ENCODE data around the gene CCDC12.

CCDC12 gene

DNA sequence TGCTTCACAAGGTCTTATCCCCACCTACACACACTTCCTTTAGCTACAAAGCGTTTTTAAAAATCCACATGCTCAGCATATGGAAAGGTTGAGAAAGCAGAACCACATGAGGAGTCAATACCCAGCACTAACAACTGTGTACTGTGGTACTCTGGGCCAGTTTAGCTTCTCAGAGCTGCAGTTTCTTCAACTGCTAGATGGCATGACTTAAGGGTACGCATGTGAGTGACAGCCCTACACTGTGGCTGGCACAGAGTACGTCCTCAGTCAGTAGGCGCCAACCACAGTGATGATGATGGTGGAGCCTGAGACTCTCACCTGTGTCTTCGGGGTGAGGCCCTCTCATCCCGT is 17.4 kb downstream of the CCDC12 start:
- H3K36me3 ChIP-seq (ENCODE audit: control insufficient read depth in 1 of 2, insufficient read depth in 2 of 2, low read length in 2 of 2), result no peaks in the 10 kb centered on the region
- H3K27ac ChIP-seq (ENCODE audit: low read length), result peak overlapping the region; percentile 47
- H3K4me1 ChIP-seq (ENCODE audit: control insufficient read depth in 1 of 2, insufficient read depth in 2 of 2, low read length in 2 of 2), result peaks cover 39 to 55% of the 10 kb centered on the region in 2 donors
- H3K4me3 ChIP-seq (ENCODE audit: low read depth in 1 of 2, low read length in 2 of 2), result no peak overlapping the region
- H3K27me3 ChIP-seq (ENCODE audit: low read depth, low read length), result no peaks in the 10 kb centered on the region
- H3K9me3 ChIP-seq (ENCODE audit: control insufficient read depth in 1 of 2, low read length in 2 of 2), result no peaks in the 10 kb centered on the region

DNA sequence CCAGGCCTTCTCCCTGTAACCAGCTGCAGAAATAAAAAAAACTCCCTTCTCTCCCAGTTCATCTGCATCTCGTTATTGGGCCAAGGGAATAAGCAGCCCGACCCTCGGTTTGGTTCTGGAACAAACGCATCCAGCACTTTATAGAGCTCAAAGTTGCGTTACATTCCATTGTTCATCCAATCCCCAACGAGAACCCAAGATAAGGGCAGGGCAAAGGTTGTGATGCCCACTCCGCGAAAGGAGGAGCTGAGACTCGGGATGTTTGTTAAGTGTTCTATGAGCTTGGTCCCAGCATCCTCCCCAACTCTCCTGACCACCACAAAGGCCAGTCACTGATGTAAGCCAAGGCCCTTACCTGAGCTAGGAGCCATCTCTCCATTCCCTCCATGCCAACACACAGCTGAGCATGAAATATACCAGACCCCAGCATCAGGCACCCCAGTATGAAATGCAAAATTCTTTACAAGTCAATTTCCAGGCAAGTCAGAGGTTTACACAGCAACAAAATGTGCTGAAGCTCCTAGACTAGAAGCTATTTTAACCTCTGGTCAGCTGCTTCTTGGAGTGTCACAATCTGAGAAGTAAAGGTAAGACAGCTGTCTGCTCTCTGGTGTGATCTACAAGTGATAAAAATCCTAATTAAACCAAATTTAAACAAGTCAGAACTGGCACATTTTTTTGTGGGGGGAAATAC is 17.9 kb downstream of the CCDC12 start:
- H3K36me3 ChIP-seq (ENCODE audit: control insufficient read depth in 1 of 2, insufficient read depth in 2 of 2, low read length in 2 of 2), result no peaks in the 10 kb centered on the region
- H3K4me3 ChIP-seq (ENCODE audit: low read depth in 1 of 2, low read length in 2 of 2), result no peak overlapping the region
- no peaks in the 10 kb centered on the region for H3K27me3 ChIP-seq (ENCODE audit: low read depth, low read length)
- no peaks in the 10 kb centered on the region for H3K9me3 ChIP-seq (ENCODE audit: control insufficient read depth in 1 of 2, low read length in 2 of 2)
- H3K4me1 ChIP-seq (ENCODE audit: control insufficient read depth in 1 of 2, insufficient read depth in 2 of 2, low read length in 2 of 2), result peaks cover 39 to 55% of the 10 kb centered on the region in 2 donors
- H3K27ac ChIP-seq (ENCODE audit: low read length), result peak overlapping the region; percentile 47

DNA sequence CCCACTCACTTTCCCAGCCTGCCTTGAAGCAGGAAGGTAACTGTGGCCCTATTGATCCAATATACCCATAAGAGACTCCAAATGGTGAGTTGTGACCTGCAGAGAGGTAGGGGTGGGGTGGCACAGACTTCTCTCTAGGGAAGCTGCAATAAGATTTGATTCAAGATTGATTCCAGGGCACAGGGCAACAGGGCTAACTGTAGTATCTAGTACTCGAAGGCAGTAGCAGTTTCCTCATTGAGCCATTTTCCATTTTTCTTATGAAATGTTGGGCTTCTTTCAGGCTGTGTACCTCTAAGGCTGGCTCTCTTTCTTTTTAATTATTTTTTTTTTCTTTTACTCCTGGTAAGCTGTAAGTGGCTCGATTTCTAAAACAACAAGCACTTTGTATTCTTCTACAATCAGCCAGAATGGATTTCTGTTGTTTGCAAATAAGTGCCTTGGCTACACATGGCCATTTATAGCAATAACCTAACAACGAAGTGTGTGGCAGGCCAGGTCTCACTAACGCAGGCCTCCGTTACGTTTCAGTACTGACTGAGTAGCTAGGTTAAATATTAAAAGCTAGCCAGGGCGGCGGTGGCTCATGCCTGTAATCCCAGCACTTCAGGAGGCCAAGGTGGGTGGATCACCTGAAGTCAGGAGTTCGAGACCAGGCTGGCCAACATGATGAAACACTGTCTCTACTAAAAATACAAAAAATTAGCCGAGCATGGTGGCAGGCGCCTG is 19.3 kb downstream of the CCDC12 start:
- Histone ChIP-seq H3K27ac (ENCODE audit: low read length) (no peak overlapping the region), H3K9me3 (ENCODE audit: control insufficient read depth in 1 of 2, low read length in 2 of 2) (no peaks in the 10 kb centered on the region), H3K36me3 (ENCODE audit: control insufficient read depth in 1 of 2, insufficient read depth in 2 of 2, low read length in 2 of 2) (no peaks in the 10 kb centered on the region), H3K4me1 (ENCODE audit: control insufficient read depth in 1 of 2, insufficient read depth in 2 of 2, low read length in 2 of 2) (peaks cover 39 to 67% of the 10 kb centered on the region in 2 donors), H3K4me3 (ENCODE audit: low read depth in 1 of 2, low read length in 2 of 2) (no peak overlapping the region), H3K27me3 (ENCODE audit: low read depth, low read length) (no peaks in the 10 kb centered on the region)

DNA sequence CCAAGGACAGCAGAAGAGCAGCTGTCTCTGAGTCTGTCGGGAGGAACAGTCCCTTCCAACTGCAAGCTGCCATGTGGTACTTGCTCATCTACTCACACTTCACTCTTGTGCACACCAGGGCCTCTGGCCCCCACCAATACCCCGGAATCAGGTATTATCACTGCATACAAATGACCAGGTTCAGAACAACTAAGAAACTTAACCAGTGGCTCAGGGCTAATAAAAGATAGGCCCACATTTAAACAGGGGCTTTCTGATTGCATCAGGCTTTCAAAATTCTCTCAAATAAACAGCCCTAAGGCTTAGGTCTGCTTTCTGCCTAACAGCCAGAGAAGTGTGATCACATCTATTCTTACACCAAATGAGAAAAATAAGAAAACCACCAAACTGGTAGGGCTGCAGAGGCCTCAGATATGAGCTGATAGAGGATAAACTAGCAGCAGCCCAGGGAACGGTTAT is 20.7 kb downstream of the CCDC12 start:
- no peaks in the 10 kb centered on the region for H3K27me3 ChIP-seq (ENCODE audit: low read depth, low read length)
- H3K4me3 ChIP-seq (ENCODE audit: low read depth in 1 of 2, low read length in 2 of 2), result no peak overlapping the region
- H3K9me3 ChIP-seq (ENCODE audit: control insufficient read depth in 1 of 2, low read length in 2 of 2), result no peaks in the 10 kb centered on the region
- H3K27ac ChIP-seq (ENCODE audit: low read length), result no peak overlapping the region
- H3K4me1 ChIP-seq (ENCODE audit: control insufficient read depth in 1 of 2, insufficient read depth in 2 of 2, low read length in 2 of 2), result peaks cover 30 to 60% of the 10 kb centered on the region in 2 donors
- no peaks in the 10 kb centered on the region for H3K36me3 ChIP-seq (ENCODE audit: control insufficient read depth in 1 of 2, insufficient read depth in 2 of 2, low read length in 2 of 2)

DNA sequence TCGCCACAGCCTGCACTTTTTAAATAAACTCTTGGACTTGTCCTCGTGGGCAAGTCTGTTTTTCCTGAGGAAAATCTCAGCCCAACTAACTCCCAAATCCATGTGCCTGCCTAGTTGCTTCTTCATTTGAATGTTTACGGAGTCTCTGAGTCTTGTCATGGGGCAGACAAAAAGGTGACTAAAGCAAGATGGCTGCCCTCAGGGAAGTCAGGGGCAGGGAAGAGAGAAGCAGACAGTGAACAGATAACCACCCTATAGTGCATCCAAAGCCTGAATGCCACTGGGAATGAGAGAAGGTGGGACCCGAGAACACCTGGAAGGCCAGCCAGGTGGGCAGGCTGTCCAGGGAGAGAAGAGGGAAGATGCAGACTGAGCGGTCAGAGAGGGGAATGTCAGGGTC is 21.4 kb downstream of the CCDC12 start:
- no peaks in the 10 kb centered on the region for H3K9me3 ChIP-seq (ENCODE audit: control insufficient read depth in 1 of 2, low read length in 2 of 2)
- no peak overlapping the region for H3K4me3 ChIP-seq (ENCODE audit: low read depth in 1 of 2, low read length in 2 of 2)
- H3K36me3 ChIP-seq (ENCODE audit: control insufficient read depth in 1 of 2, insufficient read depth in 2 of 2, low read length in 2 of 2), result no peaks in the 10 kb centered on the region
- peaks cover 25 to 56% of the 10 kb centered on the region in 2 donors for H3K4me1 ChIP-seq (ENCODE audit: control insufficient read depth in 1 of 2, insufficient read depth in 2 of 2, low read length in 2 of 2)
- no peak overlapping the region for H3K27ac ChIP-seq (ENCODE audit: low read length)
- no peaks in the 10 kb centered on the region for H3K27me3 ChIP-seq (ENCODE audit: low read depth, low read length)

DNA sequence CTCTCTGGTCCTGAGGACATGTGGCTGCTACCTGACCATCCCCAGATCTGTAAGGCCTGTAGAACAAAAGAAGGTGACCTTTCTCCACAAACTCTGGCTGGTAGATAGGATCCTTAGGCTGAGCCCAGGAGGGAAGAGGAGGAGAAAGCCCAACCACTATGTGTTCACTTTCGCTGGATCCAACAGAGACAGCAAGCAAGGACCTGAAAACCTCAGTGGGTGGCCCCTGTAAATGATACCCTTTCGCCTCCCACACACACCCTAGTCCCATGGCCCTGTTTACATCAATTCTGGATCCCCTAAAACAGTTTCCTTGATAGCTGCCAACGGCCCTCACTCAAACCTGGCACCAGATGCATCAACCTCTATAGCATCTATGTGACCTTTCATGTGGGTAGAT is 22.4 kb downstream of the CCDC12 start:
- H3K36me3 ChIP-seq (ENCODE audit: control insufficient read depth in 1 of 2, insufficient read depth in 2 of 2, low read length in 2 of 2), result no peaks in the 10 kb centered on the region
- H3K9me3 ChIP-seq (ENCODE audit: control insufficient read depth in 1 of 2, low read length in 2 of 2), result no peaks in the 10 kb centered on the region
- peaks cover 19 to 55% of the 10 kb centered on the region in 2 donors for H3K4me1 ChIP-seq (ENCODE audit: control insufficient read depth in 1 of 2, insufficient read depth in 2 of 2, low read length in 2 of 2)
- H3K27ac ChIP-seq (ENCODE audit: low read length), result no peak overlapping the region
- no peaks in the 10 kb centered on the region for H3K27me3 ChIP-seq (ENCODE audit: low read depth, low read length)
- H3K4me3 ChIP-seq (ENCODE audit: low read depth in 1 of 2, low read length in 2 of 2), result no peak overlapping the region

DNA sequence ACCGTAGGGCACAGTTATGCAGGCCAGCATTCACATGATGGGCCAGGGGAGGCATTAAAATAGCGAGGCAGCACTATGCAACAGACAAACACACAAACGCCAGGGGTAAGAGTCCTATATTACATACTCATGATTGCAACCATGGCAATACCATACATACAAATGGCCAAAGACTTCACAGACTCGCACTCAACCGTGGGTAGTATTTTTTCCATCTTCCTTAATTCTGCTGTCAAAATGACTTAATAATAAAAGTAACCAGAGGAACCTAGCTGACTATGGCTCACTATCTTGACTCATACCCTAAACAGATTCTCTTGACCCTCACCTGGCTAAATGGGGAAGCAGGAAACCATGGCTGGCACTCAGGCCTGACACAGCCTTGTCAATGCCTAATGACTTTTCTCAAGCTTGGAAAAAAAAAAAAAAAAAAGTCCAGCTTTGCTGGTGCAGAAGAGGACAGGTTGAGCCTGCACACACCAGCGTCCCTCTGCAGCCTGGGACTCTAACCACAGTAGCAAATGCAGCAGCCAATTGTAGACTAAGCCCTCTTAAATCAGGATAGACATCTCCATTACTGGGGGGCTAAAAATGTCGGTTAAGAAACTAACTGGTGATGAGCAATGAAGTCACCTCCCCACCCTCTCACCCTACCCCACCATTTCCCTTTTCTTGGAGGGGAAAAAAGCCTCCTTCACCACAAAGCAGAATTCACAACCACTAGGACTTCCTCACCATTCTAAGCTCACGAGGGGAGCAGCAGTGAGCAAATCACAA is 23.1 kb downstream of the CCDC12 start:
- Histone ChIP-seq H3K36me3 (ENCODE audit: control insufficient read depth in 1 of 2, insufficient read depth in 2 of 2, low read length in 2 of 2) (no peaks in the 10 kb centered on the region), H3K4me1 (ENCODE audit: control insufficient read depth in 1 of 2, insufficient read depth in 2 of 2, low read length in 2 of 2) (peaks cover 19 to 55% of the 10 kb centered on the region in 2 donors), H3K27ac (ENCODE audit: low read length) (no peak overlapping the region), H3K4me3 (ENCODE audit: low read depth in 1 of 2, low read length in 2 of 2) (no peak overlapping the region), H3K9me3 (ENCODE audit: control insufficient read depth in 1 of 2, low read length in 2 of 2) (no peaks in the 10 kb centered on the region), H3K27me3 (ENCODE audit: low read depth, low read length) (no peaks in the 10 kb centered on the region)

DNA sequence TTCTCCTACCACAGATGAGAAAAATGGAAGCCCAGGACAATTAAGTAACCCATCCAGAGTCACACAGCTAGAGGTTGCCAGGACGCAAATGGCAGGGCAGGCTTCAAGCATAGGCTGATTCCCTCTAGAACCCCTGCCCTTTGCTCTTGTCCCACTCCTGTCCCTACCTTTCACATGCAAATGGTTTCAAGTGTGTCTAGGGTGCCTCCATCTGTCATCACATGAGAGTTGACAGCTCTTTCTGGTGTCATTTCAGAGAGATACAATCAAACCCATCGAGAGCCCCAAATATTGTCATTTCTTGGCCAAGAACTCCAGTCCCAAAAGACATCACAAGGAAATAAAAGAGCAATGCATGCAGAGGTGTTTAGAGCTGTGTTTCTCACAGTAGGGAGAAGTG is 23.7 kb downstream of the CCDC12 start:
- no peak overlapping the region for H3K27ac ChIP-seq (ENCODE audit: low read length)

DNA sequence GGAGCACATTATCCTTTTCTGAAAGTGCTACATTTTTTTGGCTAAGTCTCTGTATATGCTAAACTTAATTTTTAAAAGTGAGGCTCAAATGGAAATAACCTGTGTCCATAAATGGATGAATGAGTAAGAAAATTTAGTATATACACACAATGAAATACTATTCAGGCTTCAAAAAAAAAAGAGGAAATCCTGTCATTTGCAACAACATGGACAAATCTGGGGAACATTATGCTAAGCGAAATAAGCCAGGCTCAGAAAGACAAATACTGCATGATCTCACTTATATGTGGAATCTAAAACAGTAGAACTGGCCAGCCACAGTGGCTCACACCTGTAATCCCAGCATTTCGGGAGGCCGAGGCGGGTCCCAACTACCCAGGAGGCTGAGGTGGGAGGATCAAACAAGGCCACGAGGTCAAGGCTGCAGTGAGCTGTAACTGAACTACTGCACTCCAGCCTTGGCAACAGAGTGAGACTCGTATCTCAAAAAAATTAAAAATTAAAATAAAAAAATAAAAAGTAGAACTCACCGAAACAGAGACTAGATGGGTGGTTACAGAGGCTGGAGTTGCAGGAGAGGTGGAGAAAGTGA is 25.8 kb downstream of the CCDC12 start:
- Histone ChIP-seq H3K27me3 (ENCODE audit: low read depth, low read length) (no peaks in the 10 kb centered on the region), H3K4me3 (ENCODE audit: low read depth in 1 of 2, low read length in 2 of 2) (no peak overlapping the region), H3K27ac (ENCODE audit: low read length) (no peak overlapping the region), H3K36me3 (ENCODE audit: control insufficient read depth in 1 of 2, insufficient read depth in 2 of 2, low read length in 2 of 2) (peaks cover 4 to 5% of the 10 kb centered on the region in 2 donors), H3K4me1 (ENCODE audit: control insufficient read depth in 1 of 2, insufficient read depth in 2 of 2, low read length in 2 of 2) (peaks cover 31 to 59% of the 10 kb centered on the region in 2 donors), H3K9me3 (ENCODE audit: control insufficient read depth in 1 of 2, low read length in 2 of 2) (no peaks in the 10 kb centered on the region)

More for the DNA sequence above, 23.7 kb downstream of the CCDC12 start:
- Histone ChIP-seq H3K4me3 (ENCODE audit: low read depth in 1 of 2, low read length in 2 of 2) (no peak overlapping the region), H3K9me3 (ENCODE audit: control insufficient read depth in 1 of 2, low read length in 2 of 2) (no peaks in the 10 kb centered on the region), H3K27me3 (ENCODE audit: low read depth, low read length) (no peaks in the 10 kb centered on the region), H3K4me1 (ENCODE audit: control insufficient read depth in 1 of 2, insufficient read depth in 2 of 2, low read length in 2 of 2) (peaks cover 20 to 57% of the 10 kb centered on the region in 2 donors), H3K36me3 (ENCODE audit: control insufficient read depth in 1 of 2, insufficient read depth in 2 of 2, low read length in 2 of 2) (no peaks in the 10 kb centered on the region)

DNA sequence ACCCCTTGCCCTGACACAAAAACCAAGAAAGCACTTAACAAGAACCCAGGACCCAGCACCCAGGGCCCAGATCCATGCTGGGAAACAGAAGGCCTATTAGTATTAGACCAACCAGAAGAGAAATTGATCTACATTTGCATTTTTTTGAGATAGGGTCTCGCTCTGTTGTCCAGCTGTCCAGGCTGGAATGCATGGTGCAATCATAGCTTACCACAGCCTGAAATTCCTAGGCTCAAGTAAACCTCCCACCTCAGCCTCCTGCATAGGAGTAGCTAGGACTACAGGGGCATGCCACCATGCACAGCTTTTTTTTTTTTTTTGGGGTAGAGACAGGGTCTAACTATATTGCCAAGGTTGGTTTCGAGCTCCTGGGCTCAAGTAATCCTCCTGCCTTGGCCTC is 26.4 kb downstream of the CCDC12 start:
- H3K9me3 ChIP-seq (ENCODE audit: control insufficient read depth in 1 of 2, low read length in 2 of 2), result no peaks in the 10 kb centered on the region
- H3K27ac ChIP-seq (ENCODE audit: low read length), result no peak overlapping the region
- no peak overlapping the region for H3K4me3 ChIP-seq (ENCODE audit: low read depth in 1 of 2, low read length in 2 of 2)
- H3K36me3 ChIP-seq (ENCODE audit: control insufficient read depth in 1 of 2, insufficient read depth in 2 of 2, low read length in 2 of 2), result peaks cover 4 to 8% of the 10 kb centered on the region in 2 donors
- no peaks in the 10 kb centered on the region for H3K27me3 ChIP-seq (ENCODE audit: low read depth, low read length)
- peaks cover 30 to 53% of the 10 kb centered on the region in 2 donors for H3K4me1 ChIP-seq (ENCODE audit: control insufficient read depth in 1 of 2, insufficient read depth in 2 of 2, low read length in 2 of 2)

Data from muscle layer of duodenum (tissue), 2 donors.